GM18909 (cell line): ENCODE data around the gene TRPM4.
"Not testable (repeated sequence)": the region's sequence is repeated elsewhere in the genome, so short reads cannot be mapped to it uniquely, and the experiment has no call there.

Source experiments
- ATAC-seq: cut with Tn5 transposase; IDR thresholded peaks from one replicate; pipeline ENCODE4 v1.9.1; 2021; ENCODE audit warnings: mild to moderate bottlenecking; ENCODE audit not compliant: unreplicated experiment, poor library complexity

The TRPM4 gene

DNA sequence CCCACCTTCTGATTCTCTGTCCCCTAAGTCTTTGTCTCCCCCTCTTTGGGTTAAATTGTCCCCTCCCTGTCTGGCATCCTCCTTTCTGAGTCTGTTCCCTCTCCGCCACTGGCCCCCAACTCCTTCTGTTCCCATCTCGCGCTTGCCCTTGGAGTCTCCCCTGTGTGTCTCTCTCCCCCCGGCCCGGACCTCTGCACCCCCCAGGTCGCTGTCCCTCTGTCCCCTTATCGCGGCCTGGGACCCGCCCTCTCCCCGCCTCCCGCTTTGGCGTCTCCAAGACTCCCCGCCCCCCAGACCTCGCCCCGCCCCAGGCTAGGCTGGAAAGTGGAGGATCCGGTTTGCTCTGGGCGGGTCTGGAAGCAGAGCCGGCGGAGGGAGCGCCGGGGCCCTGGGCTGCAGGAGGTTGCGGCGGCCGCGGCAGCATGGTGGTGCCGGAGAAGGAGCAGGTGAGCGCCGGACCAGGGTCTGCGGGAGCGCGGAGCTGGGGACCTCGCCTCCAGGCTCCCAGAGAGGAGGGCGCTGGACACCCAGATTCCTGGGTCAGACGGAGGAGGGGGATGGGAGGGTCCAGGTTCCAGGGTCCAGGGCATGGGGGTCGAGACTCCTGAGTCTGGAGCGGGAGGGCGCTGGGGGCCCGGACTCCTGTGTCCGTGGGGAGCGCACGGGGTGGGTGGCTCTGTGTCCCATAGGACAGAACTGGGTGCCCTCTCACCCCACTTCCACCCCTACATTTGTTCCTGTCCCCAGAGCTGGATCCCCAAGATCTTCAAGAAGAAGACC lies at the start of gene TRPM4:
TSS of gene TRPM4 (plus strand) at position 348 of the 780 bp plus-strand sequence. CDS start at position 423, 75 bp downstream.
- ATAC-seq, result no peak

DNA sequence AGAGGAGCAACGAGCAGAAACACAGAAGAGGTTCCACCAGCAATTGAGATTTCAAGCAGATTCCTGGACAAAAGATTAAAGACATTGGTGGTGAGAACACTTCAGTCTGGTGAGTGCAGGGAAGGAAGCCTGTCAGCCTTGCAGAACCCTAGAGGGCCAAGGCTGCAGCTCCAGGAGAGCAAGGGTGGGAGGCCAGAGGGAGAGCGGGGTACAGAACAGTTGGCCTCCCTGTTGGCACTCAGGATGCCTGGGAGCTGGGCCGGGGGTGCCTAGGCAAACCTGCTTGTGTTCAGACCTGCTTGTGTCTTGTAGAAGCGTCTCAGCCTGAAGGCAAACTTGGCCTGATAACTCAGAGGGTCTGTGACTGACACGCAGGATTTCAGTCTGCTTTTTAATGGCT lies 48.5 kb upstream of the TRPM4 start:
- ATAC-seq, result no peak

DNA sequence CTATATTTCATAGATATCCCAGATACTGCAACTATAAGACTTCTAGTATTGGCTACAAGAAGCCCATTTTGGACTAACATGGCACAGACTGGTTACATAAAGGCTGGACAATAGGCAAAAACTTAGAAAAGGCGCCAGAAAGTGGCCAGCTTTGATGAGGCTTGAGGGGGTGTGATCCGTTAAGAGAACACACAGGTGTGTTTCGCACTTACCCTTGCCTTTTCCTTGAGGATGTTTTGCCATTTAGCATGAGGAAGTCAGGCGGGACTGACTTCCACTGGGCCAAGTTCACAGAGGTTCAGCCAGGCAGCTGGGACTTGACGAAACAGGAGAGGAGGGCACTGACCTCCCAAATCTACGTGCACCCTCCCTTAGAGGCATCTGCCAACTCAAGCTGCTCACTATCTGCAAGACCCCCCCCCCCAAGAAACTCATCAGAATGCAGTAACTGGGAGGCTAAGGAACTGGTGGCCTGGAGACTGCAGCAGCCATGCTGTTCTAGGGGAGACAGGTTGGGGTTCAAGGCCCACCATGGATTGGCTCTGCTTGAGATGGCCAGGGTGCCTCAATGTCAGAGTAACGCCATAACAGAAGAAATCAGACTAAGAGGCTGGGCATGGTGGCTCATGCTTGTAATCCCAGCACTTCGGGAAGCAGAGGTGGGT lies 47.9 kb upstream of the TRPM4 start:
- ATAC-seq, result no peak

DNA sequence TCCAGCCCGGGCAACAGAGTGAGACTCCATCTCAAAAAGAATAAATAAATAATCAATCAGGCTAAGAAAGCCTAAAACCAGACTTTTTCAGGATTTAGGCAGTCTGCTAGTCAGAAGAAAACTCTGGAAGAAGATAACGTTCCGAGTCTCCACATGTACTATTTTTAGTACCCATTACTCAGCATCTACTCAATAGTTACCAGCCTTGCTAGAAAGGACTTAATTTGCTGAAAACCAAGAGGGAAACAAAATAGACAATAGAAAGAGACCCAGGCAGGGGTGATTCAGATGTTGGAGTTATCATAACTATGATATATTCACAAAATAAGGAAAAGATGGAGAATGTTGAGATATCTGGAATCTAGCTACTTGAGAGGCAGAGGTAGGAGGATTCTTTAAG lies 47.0 kb upstream of the TRPM4 start:
- ATAC-seq, result no peak

DNA sequence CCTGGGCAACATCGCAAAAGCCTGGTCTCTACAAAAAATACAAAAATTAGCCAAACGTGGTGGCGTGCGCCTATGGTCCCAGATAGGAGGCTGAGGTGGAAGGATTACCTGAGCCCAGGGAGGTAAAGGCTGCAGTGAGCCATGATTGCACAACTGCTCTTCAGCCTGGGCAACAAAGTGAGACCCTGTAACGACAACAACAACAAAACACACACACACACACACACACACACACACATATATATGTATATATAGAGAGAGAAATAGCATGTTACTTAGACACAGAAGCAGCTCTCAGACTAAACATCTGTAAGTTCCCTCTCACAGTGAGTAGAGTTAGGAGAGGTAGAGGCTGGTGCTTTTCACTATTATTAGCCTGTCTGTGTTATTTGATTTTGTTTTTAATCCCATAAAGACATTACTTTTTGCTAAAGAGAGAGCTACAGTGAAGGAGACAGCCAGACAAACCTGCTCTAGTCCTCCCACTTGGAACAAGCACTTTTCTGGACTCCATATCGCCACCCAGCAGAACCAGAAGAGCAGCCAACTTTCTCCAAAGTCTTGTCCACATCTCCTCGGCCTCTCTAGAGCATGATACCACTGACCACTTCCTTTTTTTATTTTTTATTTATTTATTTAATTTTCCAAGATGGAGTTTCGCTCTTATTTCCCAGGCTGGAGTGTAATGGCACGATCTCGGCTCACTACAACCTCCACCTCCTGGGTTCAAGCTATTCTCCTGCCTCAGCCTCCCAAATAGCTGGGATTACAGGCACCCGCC lies 46.2 kb upstream of the TRPM4 start:
- no peak for ATAC-seq

DNA sequence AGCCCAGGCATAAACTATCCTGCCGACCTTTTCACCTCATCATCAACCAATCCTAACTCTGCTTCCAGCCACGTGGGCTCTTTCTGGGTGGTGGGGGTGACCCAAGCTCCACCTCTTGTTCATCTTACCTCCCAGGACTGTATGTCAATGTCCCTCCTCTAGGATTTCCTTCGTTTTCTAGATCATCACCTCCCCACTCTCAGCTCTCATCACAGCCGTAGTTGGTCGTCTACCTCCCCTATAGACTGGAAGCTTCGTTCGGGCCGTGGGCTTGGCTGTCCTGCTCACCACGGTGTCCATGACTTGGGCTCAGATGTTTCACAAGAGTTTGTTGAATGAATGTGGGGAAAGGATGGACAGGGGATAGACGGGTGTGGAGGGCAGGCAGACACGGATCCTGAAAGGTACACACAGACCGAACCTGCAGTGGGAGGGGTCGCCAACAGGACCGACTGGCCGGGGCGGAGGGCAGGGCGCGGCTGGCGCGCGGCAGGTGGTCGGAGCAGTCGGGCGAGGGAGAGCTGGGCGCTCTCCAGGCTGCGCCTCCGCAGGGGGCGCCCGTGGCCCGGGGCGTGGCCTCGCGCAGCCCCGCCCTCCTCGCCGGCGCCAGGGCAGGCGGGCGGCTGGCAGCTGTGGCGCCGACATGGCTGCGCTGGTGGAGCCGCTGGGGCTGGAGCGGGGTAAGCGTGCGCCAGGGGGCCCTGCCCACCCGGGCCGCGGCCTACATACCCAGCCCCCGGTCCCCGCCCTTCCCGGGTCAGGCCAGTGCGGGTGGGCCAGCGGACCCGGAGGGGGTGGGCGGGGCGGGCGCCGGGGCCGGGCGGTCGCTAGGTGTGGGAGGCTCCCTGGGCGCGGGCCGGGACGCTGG lies 43.6 kb upstream of the TRPM4 start, which contains the start of gene LIN7B:
TSS of gene LIN7B (plus strand) at position 609 of the 868 bp plus-strand sequence. CDS start at position 644, 35 bp downstream.
- ATAC-seq, result no peak

DNA sequence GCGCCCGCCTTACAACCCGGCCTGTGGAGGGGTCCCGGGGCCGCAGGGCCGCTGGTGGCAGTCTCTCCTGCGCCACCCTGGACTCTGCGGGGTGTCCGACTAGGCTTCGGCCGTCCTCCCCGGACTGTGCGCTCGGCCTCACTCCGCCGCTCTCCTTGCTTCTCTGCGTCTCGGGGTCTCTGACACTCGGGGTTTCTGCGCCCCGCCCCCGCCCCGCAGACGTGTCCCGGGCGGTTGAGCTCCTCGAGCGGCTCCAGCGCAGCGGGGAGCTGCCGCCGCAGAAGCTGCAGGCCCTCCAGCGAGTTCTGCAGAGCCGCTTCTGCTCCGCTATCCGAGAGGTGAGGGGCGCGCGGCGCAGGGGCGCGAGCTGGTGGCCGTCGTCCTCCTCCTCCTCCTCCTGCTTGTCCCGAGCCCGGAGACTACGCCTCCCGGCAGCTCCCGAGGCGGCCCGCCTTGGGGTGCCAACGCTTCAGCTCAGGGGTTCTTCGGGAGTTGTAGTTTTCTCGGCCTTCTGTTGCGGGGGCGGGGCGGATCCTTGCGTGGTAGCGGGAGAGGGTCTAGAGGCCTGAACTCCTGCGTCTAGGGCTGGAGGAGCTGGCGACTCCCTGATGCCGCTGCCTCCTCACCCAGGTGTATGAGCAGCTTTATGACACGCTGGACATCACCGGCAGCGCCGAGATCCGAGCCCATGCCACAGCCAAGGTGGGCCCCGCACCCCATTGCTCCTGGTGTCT lies 42.8 kb upstream of the TRPM4 start:
- no peak for ATAC-seq

DNA sequence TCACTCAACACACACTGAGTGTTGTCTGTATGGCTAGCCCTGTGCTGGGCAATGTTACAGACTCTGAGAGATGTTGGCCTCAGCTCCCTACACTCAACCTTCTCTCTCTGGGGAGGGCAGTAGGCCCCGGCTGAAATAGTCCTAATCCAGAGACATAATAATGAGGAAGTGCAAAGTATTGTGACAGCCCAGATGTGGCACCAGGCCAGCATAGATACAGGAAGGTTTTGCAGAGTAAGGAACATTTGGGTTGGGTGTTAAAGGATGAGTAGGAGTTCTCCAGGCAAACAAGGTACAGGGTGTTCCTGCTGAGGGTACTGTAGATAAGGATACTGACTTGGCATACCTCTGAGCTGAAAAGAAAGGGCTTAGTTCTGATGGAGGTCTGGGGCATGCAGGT lies 41.0 kb upstream of the TRPM4 start:
- no peak for ATAC-seq

DNA sequence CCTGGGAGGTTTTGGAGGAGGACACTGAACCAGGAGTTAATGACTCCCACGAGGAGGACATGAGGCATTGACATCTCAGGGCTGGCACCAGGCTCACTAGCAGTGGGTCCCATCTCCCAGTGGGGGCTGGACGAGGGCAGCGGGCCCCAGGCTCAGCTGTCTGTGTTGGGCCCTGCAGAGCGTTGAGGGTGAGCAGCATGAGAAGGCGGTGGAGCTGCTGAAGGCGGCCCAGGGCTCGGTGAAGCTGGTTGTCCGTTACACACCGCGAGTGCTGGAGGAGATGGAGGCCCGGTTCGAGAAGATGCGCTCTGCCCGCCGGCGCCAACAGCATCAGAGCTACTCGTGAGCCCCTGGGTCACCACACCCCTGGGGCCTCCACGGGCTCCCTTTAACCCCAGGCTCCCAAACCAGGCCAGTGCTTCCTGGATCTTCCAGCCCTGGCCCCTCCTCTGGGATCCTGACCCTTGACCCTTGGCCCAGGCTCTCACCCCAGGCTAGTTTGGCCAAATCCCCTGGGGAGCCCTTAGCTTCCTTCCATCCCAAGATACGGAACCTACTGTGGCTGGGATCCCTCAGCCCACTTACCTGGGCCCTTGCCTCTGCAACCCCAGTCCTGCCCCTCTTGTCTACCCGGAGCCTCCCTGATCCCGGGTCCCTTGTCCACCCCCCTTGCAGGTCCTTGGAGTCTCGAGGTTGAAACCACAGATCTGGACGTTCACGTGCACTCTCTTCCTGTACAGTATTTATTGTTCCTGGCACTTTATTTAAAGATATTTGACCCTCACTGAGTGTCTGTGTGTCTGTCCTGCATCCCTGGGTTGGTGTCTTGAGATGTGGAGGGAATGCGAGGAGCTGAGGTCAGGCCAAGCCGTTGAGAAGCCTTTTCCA lies 39.7 kb upstream of the TRPM4 start:
- ATAC-seq, result no peak

DNA sequence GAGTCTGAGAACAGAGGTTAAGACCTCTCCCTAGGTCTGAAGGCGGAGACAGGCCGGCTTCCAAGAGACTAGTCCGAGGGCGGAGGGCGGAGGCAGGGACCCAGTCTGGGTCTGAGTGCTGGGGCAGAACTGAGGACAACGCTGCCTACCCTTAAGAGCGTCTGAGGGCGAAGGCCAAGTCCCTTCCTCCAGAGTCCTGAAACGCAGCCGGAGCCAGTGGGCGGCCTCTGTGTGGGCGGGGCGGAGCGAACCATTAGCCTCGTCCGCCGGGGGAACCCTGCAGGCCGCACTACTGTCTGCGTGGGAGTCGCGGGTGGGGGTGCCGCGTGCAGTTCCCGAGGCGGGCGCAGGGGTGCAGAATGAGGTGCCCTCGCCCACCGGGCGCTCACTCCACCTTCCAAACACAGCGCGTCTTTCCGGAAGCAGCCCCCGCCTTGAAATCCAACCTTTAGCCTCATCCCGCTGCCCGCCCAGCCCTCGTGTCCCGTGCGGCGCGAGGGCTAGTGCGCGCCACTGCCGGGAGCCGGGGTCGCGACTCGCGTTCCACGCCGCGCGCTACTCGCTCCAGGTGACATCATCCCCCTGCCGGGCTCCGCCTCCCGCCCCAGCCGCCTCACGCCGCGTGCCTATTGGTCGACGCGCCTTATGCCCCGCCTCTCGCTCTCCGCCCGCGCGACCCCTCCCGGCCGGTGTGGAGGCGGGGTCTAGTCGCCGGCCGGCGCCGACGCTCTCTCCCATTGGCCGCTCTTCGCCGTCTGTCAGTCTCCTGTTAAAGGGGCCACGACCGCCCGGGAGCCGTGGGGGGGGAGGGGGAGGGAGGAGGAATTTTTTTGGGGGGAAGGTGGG lies 38.8 kb upstream of the TRPM4 start, which contains the start of gene C19orf73:
TSS of gene C19orf73 (minus strand) at position 579 of the 846 bp plus-strand sequence. CDS start at position 458, 121 bp downstream.
- ATAC-seq, result peak; percentile 75

DNA sequence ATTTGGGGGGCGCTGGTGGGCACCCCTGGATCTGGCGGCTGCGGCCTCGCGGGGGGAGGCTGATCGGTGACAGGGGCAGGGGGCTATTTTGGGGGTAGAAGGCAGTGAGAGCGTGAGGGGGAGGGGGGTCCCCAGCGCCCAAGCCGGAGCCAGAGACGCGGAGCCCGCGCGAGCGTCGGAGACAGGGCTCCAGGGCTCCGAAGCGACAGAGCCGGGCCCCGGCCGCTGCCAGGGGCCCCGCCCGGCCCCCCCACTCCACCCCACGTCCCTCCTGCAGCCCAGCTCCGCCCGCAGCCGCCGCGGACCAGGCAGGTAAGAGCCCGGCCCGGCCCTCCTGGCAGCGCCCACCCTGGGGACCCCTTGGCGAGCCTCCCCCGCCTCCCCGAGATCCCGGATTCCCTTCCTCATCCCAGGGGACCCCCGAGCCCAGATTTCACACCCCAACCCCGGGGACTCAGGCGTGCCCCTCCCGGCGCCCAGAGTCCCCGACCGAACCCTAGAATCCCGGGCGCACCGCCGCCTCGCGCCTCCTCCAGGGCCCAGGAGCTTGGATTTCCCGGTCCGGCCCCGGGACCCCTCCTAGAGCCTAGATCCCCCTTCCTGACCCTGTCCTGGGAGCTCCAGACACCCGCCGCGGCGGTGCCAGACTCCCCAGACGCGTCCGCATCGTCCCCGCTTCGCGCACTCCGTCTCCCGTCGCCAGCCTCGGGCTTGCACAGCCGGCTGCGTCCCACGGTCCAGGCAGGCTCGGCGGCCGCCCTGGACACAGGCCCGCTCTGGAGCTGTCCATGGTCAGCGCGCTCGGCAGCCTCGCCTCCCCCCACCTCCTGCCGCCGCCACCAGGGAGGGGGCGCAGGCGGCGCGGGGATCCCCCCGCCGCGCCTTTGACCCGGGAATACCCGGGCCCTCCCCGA lies 37.9 kb upstream of the TRPM4 start, which contains the start of gene PPFIA3:
TSS of gene PPFIA3 (plus strand) at position 134 of the 914 bp plus-strand sequence. CDS start 8,330 bp downstream, outside the sequence.
- ATAC-seq, result no peak

DNA sequence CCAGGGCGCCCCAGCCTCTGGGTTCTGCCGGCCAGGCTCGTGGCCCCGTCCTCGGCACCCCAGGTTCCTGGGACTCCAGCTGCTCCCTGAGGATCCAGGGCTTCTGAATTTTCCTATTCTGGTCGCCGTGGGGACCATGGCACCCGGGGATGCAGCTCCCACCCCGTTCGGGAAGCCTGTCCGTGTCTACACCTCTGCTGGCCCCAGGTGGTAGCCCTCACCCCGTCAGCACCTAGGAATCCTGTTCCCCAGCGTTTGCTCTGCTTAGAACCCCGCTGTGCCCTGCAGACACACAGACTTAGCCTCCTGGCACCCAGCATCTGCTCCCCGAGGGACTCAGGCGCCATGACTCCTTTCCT lies 37.3 kb upstream of the TRPM4 start:
- no peak for ATAC-seq

DNA sequence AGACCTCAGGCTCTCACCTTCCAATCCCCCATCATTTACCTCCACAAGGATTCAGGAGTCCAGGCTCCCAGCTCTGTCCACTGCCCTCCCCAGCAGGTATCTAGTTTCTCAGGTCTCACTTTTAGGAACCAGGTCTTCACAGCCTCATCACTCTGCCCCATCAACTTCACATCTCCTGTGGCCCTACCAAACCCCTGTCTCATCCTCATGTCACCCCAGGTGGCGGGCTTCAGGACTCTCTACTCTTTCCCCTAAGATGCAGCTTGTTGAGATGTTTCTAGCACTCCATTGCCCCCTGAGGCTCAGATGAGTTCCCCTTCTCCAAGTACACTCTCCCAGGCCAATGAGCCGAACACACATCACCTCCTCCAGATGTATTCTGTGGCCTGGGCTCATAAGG lies 36.7 kb upstream of the TRPM4 start:
- ATAC-seq, result no peak

DNA sequence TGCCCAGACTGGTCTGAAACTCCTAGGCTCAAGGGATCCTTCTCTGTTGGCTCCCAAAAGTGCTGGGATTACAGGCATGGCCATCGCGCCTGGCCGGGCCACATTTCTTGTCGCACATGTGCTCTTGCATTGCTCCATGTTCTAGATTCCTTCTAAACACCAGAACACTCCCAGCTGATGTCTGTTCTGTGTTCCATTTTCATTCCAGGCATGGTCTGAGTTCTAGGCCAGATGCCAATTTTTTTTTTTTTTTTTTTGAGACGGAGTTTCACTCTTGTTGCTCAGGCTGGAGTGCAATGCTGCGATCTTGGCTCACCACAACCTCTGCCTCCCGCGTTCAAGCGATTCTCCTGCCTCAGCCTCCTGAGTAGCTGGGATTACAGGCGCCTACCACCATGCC lies 35.8 kb upstream of the TRPM4 start:
- not testable (repeated sequence) for ATAC-seq

DNA sequence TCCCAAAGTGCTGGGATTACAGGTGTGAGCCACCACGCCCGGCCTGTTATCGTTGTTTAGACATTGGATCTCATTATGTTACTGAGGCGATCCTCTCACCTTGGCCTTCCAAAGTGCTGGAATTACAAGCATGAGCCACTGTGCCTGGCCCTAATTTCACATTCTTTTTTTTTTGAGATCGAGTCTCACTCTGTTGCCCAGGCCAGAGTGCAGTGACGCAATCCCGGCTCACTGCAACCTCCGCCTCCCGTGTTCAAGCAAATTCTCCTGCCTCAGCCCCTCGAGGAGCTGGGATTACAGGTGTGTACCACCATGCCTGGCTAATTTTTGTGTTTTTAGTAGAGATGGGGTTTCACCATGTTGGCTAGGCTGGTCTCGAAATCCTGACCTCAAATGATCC lies 34.3 kb upstream of the TRPM4 start:
- not testable (repeated sequence) for ATAC-seq

DNA sequence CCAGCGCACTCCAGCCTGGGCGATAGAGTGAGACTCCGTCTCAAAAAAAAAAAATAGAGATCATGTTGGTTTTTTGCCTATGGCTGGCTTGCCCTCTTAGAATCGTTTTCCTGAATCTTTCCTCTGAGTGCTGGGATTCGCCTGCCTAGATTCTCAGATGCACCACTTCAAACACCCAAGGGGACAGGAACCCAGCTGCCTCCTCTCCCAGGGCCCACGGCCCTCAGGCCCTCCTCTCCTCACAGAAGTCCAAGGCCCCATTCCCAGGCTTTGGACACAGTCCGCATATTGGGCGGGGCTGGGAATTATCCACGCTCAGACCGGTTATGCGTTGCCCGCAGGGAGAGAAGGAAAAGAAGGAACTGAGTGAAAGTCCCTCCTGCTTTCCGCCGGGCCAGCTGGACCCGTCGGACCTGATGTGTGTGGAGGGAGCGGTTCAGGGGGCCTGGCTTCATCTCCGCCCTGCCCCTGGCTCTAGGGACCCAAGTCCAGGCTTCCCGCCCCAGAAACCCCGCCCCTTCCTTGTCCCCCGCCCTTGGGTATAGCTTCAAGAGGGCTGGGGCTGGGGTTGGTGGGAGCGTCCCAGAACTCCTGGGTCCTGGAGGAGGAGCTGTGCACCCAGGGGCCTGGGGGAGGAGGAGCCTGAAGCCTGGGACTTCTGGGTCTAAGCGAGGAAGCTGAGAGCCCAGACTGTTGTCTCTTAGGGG lies 32.4 kb upstream of the TRPM4 start:
- ATAC-seq, result no peak
